Mesodermal cell (in vitro differentiated cells): ENCODE data around the gene CRTC3.

Experiments used
- H3K27ac ChIP-seq: 2 replicates; pipeline ENCODE4 v1.7.0; 2013; ENCODE audit warnings: mild to moderate bottlenecking, low read depth, low read length, moderate library complexity; ENCODE audit not compliant: severe bottlenecking
- H3K36me3 ChIP-seq: 2 replicates; pipeline ENCODE4 v1.7.1; 2013; ENCODE audit warnings: mild to moderate bottlenecking, low read length, moderate library complexity; ENCODE audit not compliant: control insufficient read depth, insufficient read depth
- H3K4me1 ChIP-seq: one replicate; pipeline ENCODE4 v1.7.1; 2013; ENCODE audit warnings: mild to moderate bottlenecking, low read length; ENCODE audit not compliant: insufficient read depth, control insufficient read depth, poor library complexity, severe bottlenecking
- H3K4me3 ChIP-seq: 2 replicates; pipeline ENCODE4 v1.7.0; 2013; ENCODE audit warnings: low read length, control low read depth, mild to moderate bottlenecking; ENCODE audit not compliant: insufficient read depth, poor library complexity, severe bottlenecking; ENCODE audit errors: extremely low read depth
- H3K9me3 ChIP-seq: 2 replicates; pipeline ENCODE4 v1.7.1; 2013; ENCODE audit warnings: mild to moderate bottlenecking, low read length, moderate library complexity; ENCODE audit not compliant: control insufficient read depth
- WGBS, 2 experiments: methylation state at CpG; one replicate each; pipeline ENCODE4 v1.1.5; 2013; ENCODE audit warnings: missing lambda C conversion rate in 2 of 2; ENCODE audit not compliant: insufficient coverage in 2 of 2; 5-methylcytosine and 5-hydroxymethylcytosine counted together

CRTC3 gene

GRCh38 chr15:90562669-90563068 is 32.9 kb downstream of the CRTC3 start:
- peaks cover 5% of the 10 kb centered on the region for H3K9me3 ChIP-seq
- H3K27ac ChIP-seq: no peak overlapping the region
- H3K4me3 ChIP-seq: no peak overlapping the region
- 63 to 77% methylated on average over 2 of the region's 5 CpGs for WGBS, 2 experiments
- no peaks in the 10 kb centered on the region for H3K4me1 ChIP-seq
- peaks cover 3% of the 10 kb centered on the region for H3K36me3 ChIP-seq

- Histone ChIP-seq H3K4me1 (no peaks in the 10 kb centered on the region), H3K4me3 (no peak overlapping the region), H3K36me3 (peaks cover 3% of the 10 kb centered on the region), H3K9me3 (peaks cover 5% of the 10 kb centered on the region), H3K27ac (no peak overlapping the region)
- WGBS, 2 experiments: 100% methylated on average over 3 of the region's 3 CpGs
These were observed 33.7 kb downstream of the CRTC3 start for GRCh38 chr15:90563463-90563862.

DNA sequence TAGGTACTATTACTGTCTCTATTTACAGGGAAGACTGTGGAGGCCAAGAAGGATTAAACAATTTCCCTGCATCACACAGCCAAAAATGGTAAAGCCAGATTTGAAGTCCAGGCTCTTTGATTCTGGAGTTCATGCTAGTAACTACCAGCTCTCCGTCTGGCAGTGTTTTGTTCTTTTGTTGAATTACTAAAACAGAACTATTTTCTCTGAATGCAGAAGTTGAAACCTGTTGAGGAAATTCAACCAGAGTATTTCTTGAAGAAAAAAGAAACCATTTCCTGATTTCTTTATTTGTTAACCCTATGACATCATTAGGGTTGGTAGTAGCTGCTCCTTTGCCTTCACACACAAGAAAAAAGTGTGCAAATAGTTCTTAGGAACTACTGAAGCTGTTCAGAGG is 34.3 kb downstream of the CRTC3 start:
- Histone ChIP-seq H3K36me3 (peaks cover 3% of the 10 kb centered on the region), H3K9me3 (peaks cover 5% of the 10 kb centered on the region), H3K4me3 (no peak overlapping the region), H3K27ac (no peak overlapping the region), H3K4me1 (no peaks in the 10 kb centered on the region)
- 100% methylated on average over 1 of the region's 1 CpG; no CpG with 5 or more reads in 1 of the 2 experiments for WGBS, 2 experiments

- no peak overlapping the region for H3K27ac ChIP-seq
- H3K4me1 ChIP-seq: no peaks in the 10 kb centered on the region
- H3K4me3 ChIP-seq: no peak overlapping the region
- peaks cover 3% of the 10 kb centered on the region for H3K36me3 ChIP-seq
- WGBS, 2 experiments: 88% methylated on average over 1 of the region's 2 CpGs; no CpG with 5 or more reads in 1 of the 2 experiments
- peaks cover 5% of the 10 kb centered on the region for H3K9me3 ChIP-seq
These were observed 34.9 kb downstream of the CRTC3 start for GRCh38 chr15:90564590-90564989.

- no peak overlapping the region for H3K27ac ChIP-seq
- no peaks in the 10 kb centered on the region for H3K4me1 ChIP-seq
- H3K36me3 ChIP-seq: peaks cover 3% of the 10 kb centered on the region
- H3K4me3 ChIP-seq: no peak overlapping the region
- H3K9me3 ChIP-seq: peaks cover 5% of the 10 kb centered on the region
These were observed 36.1 kb downstream of the CRTC3 start for GRCh38 chr15:90565866-90566265.

DNA sequence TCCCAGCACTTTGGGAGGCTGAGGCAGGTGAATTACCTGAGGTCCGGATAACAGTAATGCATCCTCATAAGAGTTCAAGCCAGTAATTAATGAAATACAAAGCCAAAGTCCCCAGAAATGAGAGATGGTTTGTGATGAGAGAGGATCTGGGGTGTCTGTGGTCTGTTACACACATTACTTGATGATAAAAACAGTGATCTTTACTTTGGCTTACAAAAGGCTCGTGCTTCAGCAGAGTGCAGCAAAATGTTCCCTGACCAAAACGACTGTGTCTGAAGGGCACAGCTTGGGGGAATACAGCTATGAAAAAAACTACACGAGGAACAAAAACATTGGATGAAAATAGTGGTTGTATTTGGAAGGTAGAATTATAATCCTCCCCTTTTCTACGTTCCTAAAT is 40.9 kb downstream of the CRTC3 start:
- Histone ChIP-seq H3K9me3 (peaks cover 5% of the 10 kb centered on the region), H3K4me3 (no peak overlapping the region), H3K36me3 (peaks cover 3% of the 10 kb centered on the region), H3K27ac (no peak overlapping the region), H3K4me1 (peaks cover 3% of the 10 kb centered on the region)
- WGBS, 2 experiments: 94% methylated on average over 2 to 3 of the region's 5 CpGs

- Histone ChIP-seq H3K4me1 (peaks cover 3% of the 10 kb centered on the region), H3K4me3 (no peak overlapping the region), H3K9me3 (peaks cover 5% of the 10 kb centered on the region), H3K36me3 (peaks cover 3% of the 10 kb centered on the region), H3K27ac (no peak overlapping the region)
- 62 to 91% methylated on average over 3 of the region's 4 CpGs for WGBS, 2 experiments
These were observed 41.4 kb downstream of the CRTC3 start for GRCh38 chr15:90571063-90571541.

DNA sequence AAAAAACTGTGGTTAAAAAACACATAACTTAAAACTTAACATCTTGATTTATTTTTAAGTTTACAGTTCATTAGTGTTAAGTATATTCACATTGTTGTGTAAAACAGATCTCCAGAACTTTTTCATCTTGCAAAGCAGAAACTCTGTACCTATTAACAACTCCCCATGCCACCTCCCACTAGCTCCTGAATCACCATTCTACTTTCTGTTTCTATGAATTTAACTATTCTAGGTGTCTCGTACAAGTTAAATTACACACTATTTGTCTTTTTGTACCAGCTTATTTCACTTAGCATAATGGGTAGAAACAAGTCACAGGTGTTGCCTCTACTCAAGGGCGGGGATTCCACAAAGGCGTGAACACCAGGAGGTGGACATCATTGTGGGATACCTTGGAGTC is 43.2 kb downstream of the CRTC3 start:
- no peak overlapping the region for H3K4me3 ChIP-seq
- no peak overlapping the region for H3K27ac ChIP-seq
- H3K4me1 ChIP-seq: peaks cover 3% of the 10 kb centered on the region
- 100% methylated on average over 1 of the region's 3 CpGs; no CpG with 5 or more reads in 1 of the 2 experiments for WGBS, 2 experiments
- no peaks in the 10 kb centered on the region for H3K36me3 ChIP-seq
- no peaks in the 10 kb centered on the region for H3K9me3 ChIP-seq

- H3K36me3 ChIP-seq: no peaks in the 10 kb centered on the region
- no peaks in the 10 kb centered on the region for H3K4me1 ChIP-seq
- no peaks in the 10 kb centered on the region for H3K9me3 ChIP-seq
- 66 to 92% methylated on average over 3 to 4 of the region's 7 CpGs for WGBS, 2 experiments
- no peak overlapping the region for H3K27ac ChIP-seq
- H3K4me3 ChIP-seq: no peak overlapping the region
These were observed 47.1 kb downstream of the CRTC3 start for GRCh38 chr15:90576711-90577389.

DNA sequence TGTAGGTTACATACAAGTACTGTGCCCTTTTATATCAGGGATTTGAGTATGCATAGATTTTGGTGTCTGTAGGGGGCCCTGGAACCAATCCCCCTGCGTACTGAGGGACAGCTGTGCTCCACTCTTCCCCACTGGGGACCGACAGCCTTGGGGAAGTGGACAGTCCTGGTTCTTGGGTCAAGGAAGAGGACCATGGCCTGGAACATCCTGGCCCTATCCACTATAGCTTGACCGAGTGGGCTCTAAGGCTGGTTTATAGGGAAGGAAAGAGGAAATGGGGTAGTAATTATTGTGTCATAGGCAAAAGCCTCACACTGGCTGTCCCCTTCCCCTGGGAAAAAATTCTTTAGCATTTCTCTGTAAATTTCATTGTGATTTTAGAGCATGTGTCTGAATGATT is 49.5 kb downstream of the CRTC3 start:
- no peaks in the 10 kb centered on the region for H3K4me1 ChIP-seq
- WGBS, 2 experiments: 100% methylated on average over 1 to 2 of the region's 3 CpGs
- no peak overlapping the region for H3K4me3 ChIP-seq
- no peaks in the 10 kb centered on the region for H3K9me3 ChIP-seq
- no peak overlapping the region for H3K27ac ChIP-seq
- H3K36me3 ChIP-seq: no peaks in the 10 kb centered on the region

GRCh38 chr15:90580099-90580498 is 50.4 kb downstream of the CRTC3 start:
- no peak overlapping the region for H3K4me3 ChIP-seq
- no peaks in the 10 kb centered on the region for H3K9me3 ChIP-seq
- H3K36me3 ChIP-seq: no peaks in the 10 kb centered on the region
- H3K4me1 ChIP-seq: no peaks in the 10 kb centered on the region
- 77 to 92% methylated on average over 4 to 5 of the region's 5 CpGs for WGBS, 2 experiments
- no peak overlapping the region for H3K27ac ChIP-seq
